Smooth muscle cell (in vitro differentiated cells): ENCODE data around the gene GRAMD2A. TPM values are rescaled to one million over a fixed set of nuclear protein-coding genes. Genes with fewer than 3 reads are reported as not detected.

Source experiments
- DNase-seq: peaks from one replicate; lab custom pipeline; 2025; ENCODE audit not compliant: unreplicated experiment; lab: John Stamatoyannopoulos, UW
- H2AFZ ChIP-seq: fragments of 200-600 bp; sonication (generic); 2 replicates; pipeline ENCODE4 v1.6.0; 2016; ENCODE audit warnings: antibody characterized with exemption, low read depth, mild to moderate bottlenecking
- H3F3A ChIP-seq: fragments of 200-600 bp; sonication (generic); 2 replicates; pipeline ENCODE4 v1.6.0; 2017; ENCODE audit warnings: antibody characterized with exemption, low read depth
- H3K27ac ChIP-seq: fragments of 200-600 bp; sonication (generic); 2 replicates; pipeline ENCODE4 v1.5.1; 2016; ENCODE audit warnings: low read depth, mild to moderate bottlenecking
- H3K27me3 ChIP-seq: fragments of 200-600 bp; sonication (generic); 2 replicates; pipeline ENCODE4 v1.6.1; 2016; ENCODE audit warnings: low read depth, mild to moderate bottlenecking
- H3K36me3 ChIP-seq: fragments of 200-600 bp; sonication (generic); 2 replicates; pipeline ENCODE4 v1.5.1; 2016; ENCODE audit warnings: low read depth
- H3K4me1 ChIP-seq: fragments of 200-600 bp; sonication (generic); 2 replicates; pipeline ENCODE4 v1.5.1; 2016; ENCODE audit warnings: low read depth
- H3K4me2 ChIP-seq: fragments of 200-600 bp; sonication (generic); 2 replicates; pipeline ENCODE4 v1.6.0; 2016; ENCODE audit warnings: mild to moderate bottlenecking
- H3K4me3 ChIP-seq: fragments of 200-600 bp; sonication (generic); 2 replicates; pipeline ENCODE4 v1.5.1; 2016; ENCODE audit warnings: mild to moderate bottlenecking
- H3K79me2 ChIP-seq: fragments of 200-600 bp; sonication (generic); 2 replicates; pipeline ENCODE4 v1.6.0; 2016; ENCODE audit warnings: low read depth, mild to moderate bottlenecking
- H3K9ac ChIP-seq: fragments of 200-600 bp; sonication (generic); 2 replicates; pipeline ENCODE4 v1.6.0; 2016; ENCODE audit warnings: low read depth
- H3K9me3 ChIP-seq: fragments of 200-600 bp; sonication (generic); replicated peaks from 2 replicates; pipeline ENCODE4 v1.5.1; 2016; ENCODE audit warnings: low read depth
- H4K20me1 ChIP-seq: fragments of 200-600 bp; sonication (generic); 2 replicates; pipeline ENCODE4 v1.6.0; 2016; ENCODE audit warnings: low read depth
- CTCF ChIP-seq: fragments of 200-600 bp; sonication (generic); IDR thresholded peaks from 2 replicates; pipeline ENCODE4 v1.5.1; 2017; ENCODE audit warnings: borderline replicate concordance, mild to moderate bottlenecking, antibody characterized with exemption; ENCODE audit not compliant: insufficient read depth, poor library complexity, severe bottlenecking
- WGBS: methylation state at CpG from one replicate; pipeline ENCODE4 v1.1.7; 2016; ENCODE audit warnings: low lambda C conversion rate; 5-methylcytosine and 5-hydroxymethylcytosine counted together
- polyA plus RNA-seq: library from polyadenylated mRNA; unstranded; fragments of >200 nt; fragmentation: Nextera tagmentation; extraction: Ambion mirVana; gene quantifications from 2 replicates; pipeline ENCODE4 v1.2.1, GENCODE V29; 2016
- total RNA-seq: library from RNA; depleted of rRNA; stranded (reverse); fragments of >200 nt; gene quantifications from 2 replicates; pipeline ENCODE4 v1.2.3, GENCODE V29; 2014

GRAMD2A gene
- total and polyA plus RNA-seq, 2 experiments from 2014 or later = 0.54 to 2.1 TPM

- Histone ChIP-seq H3K4me3 (no peak overlapping the region), H3K27ac (no peak overlapping the region), H3K36me3 (no peaks in the 10 kb centered on the region), H3K79me2 (no peaks in the 10 kb centered on the region), H3F3A (no peaks in the 10 kb centered on the region), H3K9ac (no peak overlapping the region), H2AFZ (no peak overlapping the region), H3K4me1 (peaks cover 8% of the 10 kb centered on the region), H3K9me3 (no peaks in the 10 kb centered on the region), H4K20me1 (no peaks in the 10 kb centered on the region), H3K27me3 (no peaks in the 10 kb centered on the region), H3K4me2 (no peak overlapping the region)
- no peak for TF ChIP-seq CTCF
- no peak for DNase-seq
- whole genome bisulfite sequencing = 85% methylated on average over 5 of the region's 5 CpGs
Measured at GRCh38 chr15:72166716-72167417, 30.7 kb downstream of the GRAMD2A start.

DNA sequence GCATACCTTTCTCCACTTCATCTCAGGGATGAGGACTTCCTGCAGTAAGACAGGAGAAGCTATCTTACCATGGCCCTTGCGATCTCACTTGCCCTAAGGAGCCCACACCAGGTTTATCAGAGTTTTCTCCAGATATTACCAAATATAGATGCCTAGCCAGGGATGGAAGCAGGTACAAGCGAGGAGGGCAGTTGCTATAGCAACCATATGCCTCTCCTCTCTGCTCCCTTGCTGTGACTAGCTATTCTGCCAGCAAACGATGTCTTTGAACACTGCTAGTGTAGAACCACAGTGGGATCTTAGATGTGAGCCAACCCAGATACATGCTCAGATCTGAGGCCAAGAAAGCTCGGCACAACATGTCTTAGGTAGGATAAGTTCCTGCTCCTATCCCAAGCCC, 33.9 kb downstream of the GRAMD2A start:
- Histone ChIP-seq H3K4me1 (peaks cover 5% of the 10 kb centered on the region), H3K27ac (no peak overlapping the region), H3K36me3 (no peaks in the 10 kb centered on the region), H3K79me2 (no peaks in the 10 kb centered on the region), H2AFZ (no peak overlapping the region), H3F3A (no peaks in the 10 kb centered on the region), H3K9me3 (no peaks in the 10 kb centered on the region), H3K4me3 (no peak overlapping the region), H4K20me1 (no peaks in the 10 kb centered on the region), H3K27me3 (no peaks in the 10 kb centered on the region), H3K4me2 (no peak overlapping the region), H3K9ac (no peak overlapping the region)
- WGBS = 91% methylated on average over 4 of the region's 4 CpGs
- DNase-seq = no peak
- TF ChIP-seq CTCF = no peak

DNA sequence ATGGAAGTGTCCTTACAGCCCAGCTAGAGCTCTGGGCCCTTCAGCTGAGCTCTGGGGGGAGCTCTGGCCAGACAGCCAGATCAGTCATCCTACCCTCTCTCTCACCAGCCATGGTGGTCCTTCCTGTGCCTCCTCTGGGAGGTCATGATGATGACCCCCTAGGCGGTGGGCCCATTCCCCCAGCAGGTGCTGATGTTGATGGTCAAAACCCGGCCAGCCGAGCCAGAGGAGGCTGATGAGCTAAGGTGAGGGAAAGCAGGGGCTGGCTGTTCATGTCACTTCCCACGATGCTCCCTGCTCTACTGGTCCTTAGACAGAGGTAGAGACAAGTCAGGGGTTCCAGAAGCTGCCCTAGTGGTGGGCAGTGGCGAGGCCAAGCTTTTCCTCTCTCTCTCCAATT, 35.0 kb downstream of the GRAMD2A start:
- Histone ChIP-seq H3K4me1 (no peaks in the 10 kb centered on the region), H3K27me3 (no peaks in the 10 kb centered on the region), H4K20me1 (no peaks in the 10 kb centered on the region), H3K4me3 (no peak overlapping the region), H3K36me3 (no peaks in the 10 kb centered on the region), H3K9me3 (no peaks in the 10 kb centered on the region), H3K4me2 (no peak overlapping the region), H3F3A (no peaks in the 10 kb centered on the region), H3K27ac (no peak overlapping the region), H3K79me2 (no peaks in the 10 kb centered on the region), H2AFZ (no peak overlapping the region), H3K9ac (no peak overlapping the region)
- TF ChIP-seq CTCF = no peak
- DNase-seq = no peak
- 89% methylated on average over 5 of the region's 5 CpGs for WGBS

- no peaks in the 10 kb centered on the region for H3K79me2 ChIP-seq
- H3K9me3 ChIP-seq = no peaks in the 10 kb centered on the region
- no peaks in the 10 kb centered on the region for H3K36me3 ChIP-seq
- TF ChIP-seq CTCF = no peak
- H3K27me3 ChIP-seq = no peaks in the 10 kb centered on the region
- H4K20me1 ChIP-seq = no peaks in the 10 kb centered on the region
- 84% methylated on average over 7 of the region's 7 CpGs for WGBS
- no peak overlapping the region for H3K27ac ChIP-seq
- no peak for DNase-seq
- H3F3A ChIP-seq = no peaks in the 10 kb centered on the region
- H2AFZ ChIP-seq = no peak overlapping the region
- H3K4me1 ChIP-seq = no peaks in the 10 kb centered on the region
- no peak overlapping the region for H3K4me2 ChIP-seq
- no peak overlapping the region for H3K9ac ChIP-seq
- H3K4me3 ChIP-seq = no peak overlapping the region
Measured at GRCh38 chr15:72161361-72162132, 36.0 kb downstream of the GRAMD2A start.
